HUDEP-2 (cell line): Measurements from ENCODE around the gene ZDHHC11.
A peak's percentile ranks its signal among the peaks of the same experiment; 100 is the strongest.
"Not testable (repeated sequence)": the region's sequence is repeated elsewhere in the genome, so short reads cannot be mapped to it uniquely, and the experiment has no call there.

ENCODE experiments used
- DNase-seq, 76 experiments: peaks; one replicate each; lab custom pipeline; 2025; ENCODE audit not compliant: unreplicated experiment in 76 of 76; lab: John Stamatoyannopoulos, UW

ZDHHC11 gene

GRCh38 chr5:765948-766631 lies 84.7 kb downstream of the ZDHHC11 start:
- DNase-seq: no peak

- DNase-seq: no peak
Measured at GRCh38 chr5:763998-764781, 86.6 kb downstream of the ZDHHC11 start.

- no peak for DNase-seq
Measured at GRCh38 chr5:763397-763796, 87.4 kb downstream of the ZDHHC11 start.

- DNase-seq: not testable (repeated sequence)
Measured at GRCh38 chr5:762996-763395, 87.8 kb downstream of the ZDHHC11 start.

- DNase-seq: no peak
Measured at GRCh38 chr5:761854-762710, 88.7 kb downstream of the ZDHHC11 start.

- DNase-seq: no peak
Measured at GRCh38 chr5:761059-761771, 89.6 kb downstream of the ZDHHC11 start.

- DNase-seq: no peak
Measured at GRCh38 chr5:760363-761058, 90.3 kb downstream of the ZDHHC11 start.

GRCh38 chr5:759781-760362 lies 90.9 kb downstream of the ZDHHC11 start:
- DNase-seq: no peak

GRCh38 chr5:759111-759751 lies 91.6 kb downstream of the ZDHHC11 start:
- DNase-seq: peak in 3 of 76 experiments; percentile 25 to 54 (median 37)

GRCh38 chr5:758698-759053 lies 92.1 kb downstream of the ZDHHC11 start:
- no peak for DNase-seq

- no peak for DNase-seq
Measured at GRCh38 chr5:757931-758697, 92.7 kb downstream of the ZDHHC11 start.

GRCh38 chr5:757346-757930 lies 93.3 kb downstream of the ZDHHC11 start:
- no peak for DNase-seq

GRCh38 chr5:756865-757345 lies 93.9 kb downstream of the ZDHHC11 start:
- no peak for DNase-seq

- DNase-seq: no peak
Measured at GRCh38 chr5:756171-756570, 94.6 kb downstream of the ZDHHC11 start.

- DNase-seq: not testable (repeated sequence)
Measured at GRCh38 chr5:754143-754632, 96.6 kb downstream of the ZDHHC11 start.

GRCh38 chr5:753567-754142 lies 97.1 kb downstream of the ZDHHC11 start:
- not testable (repeated sequence) for DNase-seq

GRCh38 chr5:752532-753115 lies 98.2 kb downstream of the ZDHHC11 start:
- not testable (repeated sequence) for DNase-seq
